Thyroid gland (tissue), 4 donors: Measurements from ENCODE around the gene SMIM8. TPM values are rescaled to one million over a fixed set of nuclear protein-coding genes. Genes with fewer than 3 reads are reported as not detected.

Source experiments
- DNase-seq, 2 donors: peaks; one replicate each; pipeline ENCODE4 v3.0.0-alpha.2; 2019
- H3K27ac ChIP-seq, 3 donors: fragments of 200-600 bp; sonication (generic); 1 replicate in 2 of 3; 2 replicates in 1 of 3; pipeline ENCODE4 v1.5.1; 2016 to 2019; ENCODE audit warnings: mild to moderate bottlenecking in 1 of 3, moderate library complexity in 1 of 3
- H3K27me3 ChIP-seq: fragments of 200-600 bp; sonication (generic); one replicate; pipeline ENCODE4 v1.5.1; 2019
- H3K36me3 ChIP-seq, 2 donors: fragments of 200-600 bp; sonication (generic); one replicate each; pipeline ENCODE4 v1.5.1; 2016 to 2019
- H3K4me1 ChIP-seq, 2 donors: fragments of 200-600 bp; sonication (generic); one replicate each; pipeline ENCODE4 v1.5.1; 2017 to 2019
- H3K4me3 ChIP-seq, 3 donors: fragments of 200-600 bp; sonication (generic); replicated peaks in 1 of 3; 1 replicate in 2 of 3; 2 replicates in 1 of 3; pipeline ENCODE4 v1.5.1; 2016; ENCODE audit warnings: mild to moderate bottlenecking in 1 of 3
- H3K9me3 ChIP-seq: fragments of 200-600 bp; sonication (generic); one replicate; pipeline ENCODE4 v1.5.1; 2017
- CTCF ChIP-seq, 6 experiments: fragments of 200-600 bp in 3 of 6; fragments of 450-650 bp in 3 of 6; sonication (generic) in 3 of 6; IDR thresholded peaks; one replicate each; pipeline ENCODE4 v1.5.1; 2016 to 2019; ENCODE audit warnings: antibody characterized with exemption in 6 of 6, mild to moderate bottlenecking in 2 of 6, inconsistent platforms in 1 of 6, moderate library complexity in 1 of 6
- POLR2A ChIP-seq, 2 donors: fragments of 450-650 bp; IDR thresholded peaks; one replicate each; pipeline ENCODE4 v1.6.1; 2017; ENCODE audit warnings: antibody characterized with exemption in 2 of 2, mild to moderate bottlenecking in 2 of 2, moderate library complexity in 1 of 2
- WGBS, 2 donors: methylation state at CpG; one replicate each; pipeline ENCODE4 v1.1.5; 2017; 5-methylcytosine and 5-hydroxymethylcytosine counted together
- intact Hi-C: fragments of 100-400 bp; cut with DNase I; formaldehyde crosslinking; loops from one replicate; pipeline ENCODE4 v1.15.1; 2023
- total RNA-seq, 4 donors: library from RNA; depleted of rRNA; stranded (reverse); fragments of >200 nt; gene quantifications; one replicate each; pipeline ENCODE4 v1.2.3, GENCODE V29; 2016

SMIM8 gene
- total RNA-seq, 4 donors from 2014 or later, result 16.4 to 18.9 (median 17.6) TPM

GRCh38 chr6:87378947-87379346 is 56.6 kb downstream of the SMIM8 start:
- H3K36me3 ChIP-seq, result no peaks in the 10 kb centered on the region
- H3K27ac ChIP-seq, result no peak overlapping the region
- TF ChIP-seq POLR2A (IDR thresholded peaks at IDR 0.05) (no peak), CTCF (IDR thresholded peaks at IDR 0.05) (no peak)
- WGBS, 2 donors, result 81 to 85% methylated on average over 4 of the region's 4 CpGs
- no peak overlapping the region for H3K4me3 ChIP-seq
- no peaks in the 10 kb centered on the region for H3K4me1 ChIP-seq
- H3K9me3 ChIP-seq, result no peaks in the 10 kb centered on the region
- no peak for DNase-seq
- intact Hi-C loops, result no loop called here
- no peaks in the 10 kb centered on the region for H3K27me3 ChIP-seq

GRCh38 chr6:87382861-87383260 is 60.5 kb downstream of the SMIM8 start:
- H3K4me1 ChIP-seq, result no peaks in the 10 kb centered on the region
- no peak overlapping the region for H3K4me3 ChIP-seq
- no peaks in the 10 kb centered on the region for H3K27me3 ChIP-seq
- TF ChIP-seq POLR2A (IDR thresholded peaks at IDR 0.05), result no peak
- no peak for TF ChIP-seq CTCF (IDR thresholded peaks at IDR 0.05)
- no peaks in the 10 kb centered on the region for H3K9me3 ChIP-seq
- intact Hi-C loops, result no loop called here
- 86 to 94% methylated on average over 5 of the region's 5 CpGs for WGBS, 2 donors
- no peak overlapping the region for H3K27ac ChIP-seq
- DNase-seq, result no peak
- no peaks in the 10 kb centered on the region for H3K36me3 ChIP-seq

DNA sequence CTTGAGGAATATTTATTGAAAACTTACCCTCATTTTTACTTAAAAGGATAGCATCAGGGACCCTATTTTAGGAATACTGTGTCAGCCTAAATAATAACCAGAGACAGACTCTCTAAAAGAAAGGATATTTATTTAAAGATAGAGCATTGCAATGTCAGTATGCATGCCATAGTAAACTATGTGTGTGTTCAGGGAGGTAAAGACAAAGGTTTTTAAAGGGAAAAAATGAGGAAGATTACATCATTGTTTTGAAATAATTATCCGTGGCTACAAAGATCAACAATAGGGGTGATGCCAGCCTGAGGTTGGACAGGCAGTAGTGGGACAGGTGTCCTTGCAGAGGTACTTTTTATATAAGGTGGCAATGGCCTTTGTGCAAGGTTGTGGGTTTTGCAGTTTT is 61.6 kb downstream of the SMIM8 start:
- DNase-seq, result no peak
- no peaks in the 10 kb centered on the region for H3K27me3 ChIP-seq
- intact Hi-C loops, result no loop called here
- no peak overlapping the region for H3K4me3 ChIP-seq
- no peak overlapping the region for H3K27ac ChIP-seq
- H3K4me1 ChIP-seq, result no peaks in the 10 kb centered on the region
- no peaks in the 10 kb centered on the region for H3K9me3 ChIP-seq
- TF ChIP-seq CTCF (IDR thresholded peaks at IDR 0.05) (no peak), POLR2A (IDR thresholded peaks at IDR 0.05) (no peak)
- H3K36me3 ChIP-seq, result no peaks in the 10 kb centered on the region
- WGBS, 2 donors, result 67 to 72% methylated on average over 1 of the region's 1 CpG

GRCh38 chr6:87384449-87384848 is 62.1 kb downstream of the SMIM8 start:
- Histone ChIP-seq H3K9me3 (no peaks in the 10 kb centered on the region), H3K4me3 (no peak overlapping the region), H3K27me3 (no peaks in the 10 kb centered on the region), H3K27ac (no peak overlapping the region), H3K36me3 (no peaks in the 10 kb centered on the region), H3K4me1 (no peaks in the 10 kb centered on the region)
- DNase-seq, result no peak
- no peak for TF ChIP-seq CTCF (IDR thresholded peaks at IDR 0.05)
- TF ChIP-seq POLR2A (IDR thresholded peaks at IDR 0.05), result no peak
- intact Hi-C loops, result no loop called here
- WGBS, 2 donors, result 85 to 89% methylated on average over 3 of the region's 3 CpGs

DNA sequence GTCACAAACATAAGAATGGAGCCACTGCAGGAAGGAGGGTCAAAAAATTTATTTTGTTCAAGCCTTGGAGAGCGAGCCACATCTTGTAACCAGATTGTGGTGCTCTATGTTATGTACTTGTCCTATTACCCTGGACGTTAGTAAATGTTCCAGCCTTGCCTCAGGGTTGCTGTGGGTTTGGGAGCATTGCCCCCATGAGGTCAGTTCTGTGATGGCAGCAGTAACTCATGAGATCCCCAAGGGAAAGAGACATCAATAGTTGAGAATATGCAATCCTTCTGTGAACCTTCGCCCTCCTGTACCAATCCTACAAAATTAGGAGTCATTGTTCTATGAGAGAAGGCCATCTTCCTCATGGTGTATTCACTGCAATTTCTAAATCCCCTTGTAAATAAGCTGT is 68.9 kb downstream of the SMIM8 start:
- Histone ChIP-seq H3K4me3 (no peak overlapping the region), H3K4me1 (no peaks in the 10 kb centered on the region), H3K27me3 (no peaks in the 10 kb centered on the region), H3K9me3 (no peaks in the 10 kb centered on the region), H3K27ac (no peak overlapping the region), H3K36me3 (no peaks in the 10 kb centered on the region)
- intact Hi-C loops, result no loop called here
- TF ChIP-seq CTCF (IDR thresholded peaks at IDR 0.05) (peak in 1 of 6 experiments; percentile 20), POLR2A (IDR thresholded peaks at IDR 0.05) (no peak)
- WGBS, 2 donors, result 63 to 77% methylated on average over 3 of the region's 3 CpGs
- DNase-seq, result no peak

Other genes with a start within 250 kb of the SMIM8 start
- not detected for gene CGA, start 227.5 kb upstream of the SMIM8 start, total RNA-seq
- gene ZNF292, start 167.0 kb upstream of the SMIM8 start, total RNA-seq, result 10 to 100 TPM; 46.2 to 55.5 (median 50.1) TPM
- not detected for gene GJB7, start 6.7 kb downstream of the SMIM8 start, total RNA-seq
- gene C6orf163, start 22.2 kb downstream of the SMIM8 start, total RNA-seq, result 10 to 100 TPM in 1 of 4 donors, 1 to 10 TPM in 3; 4.3 to 12.1 (median 7.3) TPM
- gene CFAP206, start 85.4 kb downstream of the SMIM8 start, total RNA-seq, result 1 to 10 TPM; 1.2 to 4.1 (median 3.8) TPM
- 10 to 100 TPM; 13.2 to 23.2 (median 18.7) TPM for gene SLC35A1, start 150.4 kb downstream of the SMIM8 start, total RNA-seq